ENCODE data around the gene RAB11FIP5.
"Not testable (repeated sequence)": the region's sequence is repeated elsewhere in the genome, so short reads cannot be mapped to it uniquely, and the experiment has no call there.

The RAB11FIP5 gene, protein sequence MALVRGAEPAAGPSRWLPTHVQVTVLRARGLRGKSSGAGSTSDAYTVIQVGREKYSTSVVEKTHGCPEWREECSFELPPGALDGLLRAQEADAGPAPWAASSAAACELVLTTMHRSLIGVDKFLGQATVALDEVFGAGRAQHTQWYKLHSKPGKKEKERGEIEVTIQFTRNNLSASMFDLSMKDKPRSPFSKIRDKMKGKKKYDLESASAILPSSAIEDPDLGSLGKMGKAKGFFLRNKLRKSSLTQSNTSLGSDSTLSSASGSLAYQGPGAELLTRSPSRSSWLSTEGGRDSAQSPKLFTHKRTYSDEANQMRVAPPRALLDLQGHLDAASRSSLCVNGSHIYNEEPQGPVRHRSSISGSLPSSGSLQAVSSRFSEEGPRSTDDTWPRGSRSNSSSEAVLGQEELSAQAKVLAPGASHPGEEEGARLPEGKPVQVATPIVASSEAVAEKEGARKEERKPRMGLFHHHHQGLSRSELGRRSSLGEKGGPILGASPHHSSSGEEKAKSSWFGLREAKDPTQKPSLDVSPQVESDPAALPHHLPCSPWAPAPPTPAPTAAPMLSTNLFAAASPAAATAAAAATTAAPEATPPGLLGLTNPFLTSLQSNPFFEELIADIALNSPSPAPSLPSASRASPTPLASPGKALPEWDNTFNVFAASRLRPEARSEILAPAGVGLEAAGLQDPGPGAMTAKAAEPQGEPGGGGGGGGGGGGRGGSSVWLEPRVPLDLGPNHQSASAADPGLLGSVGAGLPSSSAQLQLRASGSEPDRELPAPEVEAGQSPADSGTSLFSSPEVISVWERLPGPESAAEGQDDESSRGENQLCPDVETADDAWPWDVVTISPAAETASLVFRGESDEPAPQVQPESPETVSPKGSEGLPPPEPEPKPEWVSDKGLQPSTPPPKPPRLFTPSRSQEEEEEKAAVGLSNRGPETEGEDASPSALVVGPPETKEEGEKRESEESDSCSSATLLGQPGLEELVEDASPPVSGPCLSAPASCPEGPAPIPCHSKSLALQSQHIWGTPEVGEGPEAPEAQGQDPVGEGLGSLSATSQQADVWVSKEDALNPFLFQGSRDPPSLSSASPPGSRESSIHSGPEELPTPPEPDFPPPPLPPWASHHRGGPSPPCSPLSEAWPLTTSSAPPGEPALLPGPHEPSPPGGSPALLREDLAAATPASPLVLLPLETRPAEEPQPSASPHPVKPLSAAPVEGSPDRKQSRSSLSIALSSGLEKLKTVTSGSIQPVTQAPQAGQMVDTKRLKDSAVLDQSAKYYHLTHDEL (N-terminal part only)

DNA sequence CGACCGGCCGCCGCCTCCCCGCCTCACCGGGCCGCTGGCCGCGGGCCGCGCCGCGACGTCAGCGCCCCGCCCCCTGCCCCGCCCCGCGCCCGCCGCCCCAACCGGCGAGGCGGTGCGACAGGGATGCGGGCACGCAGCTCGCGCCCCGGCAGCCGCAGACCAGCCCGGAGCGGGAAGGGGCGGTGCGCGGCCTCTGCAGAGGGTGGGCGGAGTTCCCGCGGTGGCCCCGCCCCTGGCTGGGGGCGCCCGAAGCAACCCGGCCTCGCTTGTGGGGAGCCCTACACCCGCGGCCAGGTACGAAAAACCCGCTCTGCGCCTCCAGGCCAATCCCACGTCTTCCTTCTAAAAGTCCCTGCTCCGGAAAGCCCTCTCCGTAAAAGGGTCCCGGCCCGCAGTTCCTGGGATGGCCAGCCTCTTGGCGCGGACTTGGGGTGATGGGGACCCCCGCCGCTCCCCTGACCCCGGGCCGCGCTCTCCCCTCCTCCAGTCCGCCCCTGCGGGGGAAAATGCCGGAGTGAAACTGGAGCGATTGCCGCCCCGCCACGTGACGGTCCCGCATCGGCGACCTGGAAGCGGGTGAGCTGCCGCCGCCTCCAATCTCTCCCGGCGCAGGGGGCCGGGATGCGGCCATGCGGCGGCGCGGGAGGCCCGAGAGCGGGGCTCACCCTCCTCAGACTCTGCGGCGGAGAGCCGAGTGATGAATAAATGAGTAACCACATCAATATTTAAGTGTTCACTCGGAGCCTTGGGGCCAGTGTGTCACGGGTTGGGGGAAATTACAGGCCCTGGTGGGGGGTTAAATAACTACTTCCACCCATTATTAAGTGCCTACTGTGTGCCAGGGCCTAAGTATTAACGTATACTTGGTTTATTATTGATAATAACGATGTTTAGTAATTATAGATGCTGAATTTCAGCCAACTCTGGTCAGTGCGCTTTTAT lies at the start of gene RAB11FIP5:
RAB11FIP5 (minus strand) TSS at position 36 of the 942 bp plus-strand sequence. CDS start 171 bp downstream, outside the sequence.
- DNase-seq (ENCODE audit: low spot score): peak; percentile 79

DNA sequence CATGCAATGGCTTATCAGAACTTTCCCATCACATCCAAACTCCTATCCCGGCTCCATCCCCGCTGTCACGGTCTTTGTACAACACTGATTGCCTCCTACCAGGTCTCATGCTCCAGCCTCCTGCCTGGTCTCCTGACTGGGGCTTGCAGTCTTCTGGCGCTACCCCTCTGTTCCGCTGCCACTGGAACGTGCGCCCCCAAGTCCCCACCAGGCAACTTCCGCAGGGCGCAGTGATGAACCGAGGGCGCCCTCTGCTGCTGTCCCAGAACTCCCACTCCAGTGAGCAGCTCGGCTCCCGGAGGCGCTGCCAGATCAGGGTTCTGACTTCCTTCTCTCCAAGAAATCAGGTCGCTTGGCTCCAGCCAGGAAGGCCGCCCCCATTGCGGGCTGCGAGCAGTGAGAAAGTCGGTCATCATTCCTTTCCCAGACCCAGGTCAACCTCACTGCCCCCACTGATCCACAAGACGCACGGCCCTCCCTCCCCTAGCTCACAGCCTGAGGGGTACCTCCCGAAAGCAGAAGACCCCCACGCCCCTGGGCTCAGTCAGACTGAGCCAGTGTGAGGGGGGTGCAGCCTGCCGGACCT lies 43.9 kb upstream of the RAB11FIP5 start:
- no peak for DNase-seq (ENCODE audit: low spot score)

DNA sequence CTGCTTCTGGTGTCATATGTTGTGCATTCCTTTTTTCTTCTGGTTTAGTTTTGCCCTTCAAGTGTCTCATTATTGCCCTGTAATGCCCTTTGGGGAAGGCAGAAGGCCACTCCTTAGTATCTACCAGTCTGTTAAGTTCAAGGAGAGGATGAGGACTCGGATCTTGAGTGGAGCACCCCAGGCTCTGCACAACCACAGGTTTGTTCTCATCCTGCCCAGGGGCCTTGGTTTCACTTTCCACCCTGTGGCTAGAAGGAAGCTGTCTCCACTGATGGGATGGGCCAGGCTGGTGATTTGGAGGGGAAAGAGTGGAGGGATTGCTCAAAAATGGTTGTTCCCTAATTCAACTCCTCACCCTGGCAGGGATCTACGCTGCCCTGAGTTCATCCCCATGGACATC lies 30.2 kb upstream of the RAB11FIP5 start:
- DNase-seq (ENCODE audit: low spot score): no peak

DNA sequence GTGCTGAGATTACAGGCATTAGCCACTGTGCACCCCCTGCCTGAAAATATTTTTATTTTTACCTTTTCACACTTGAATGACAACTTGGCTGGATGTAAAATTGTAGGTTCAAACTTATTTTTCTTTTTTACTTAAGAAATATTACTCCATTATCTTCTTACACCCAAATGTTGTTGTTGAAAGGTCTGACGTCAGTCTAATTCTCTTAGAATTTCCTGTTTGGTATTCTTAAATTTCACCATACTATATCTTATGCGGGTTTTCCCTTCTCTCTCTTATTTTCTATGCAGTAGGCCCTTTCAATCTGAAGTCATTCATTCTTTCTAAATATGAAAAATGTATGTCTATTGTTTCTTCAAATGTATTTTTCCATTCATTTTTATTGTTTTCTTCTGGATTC lies 29.1 kb upstream of the RAB11FIP5 start:
- no peak for DNase-seq (ENCODE audit: low spot score)

DNA sequence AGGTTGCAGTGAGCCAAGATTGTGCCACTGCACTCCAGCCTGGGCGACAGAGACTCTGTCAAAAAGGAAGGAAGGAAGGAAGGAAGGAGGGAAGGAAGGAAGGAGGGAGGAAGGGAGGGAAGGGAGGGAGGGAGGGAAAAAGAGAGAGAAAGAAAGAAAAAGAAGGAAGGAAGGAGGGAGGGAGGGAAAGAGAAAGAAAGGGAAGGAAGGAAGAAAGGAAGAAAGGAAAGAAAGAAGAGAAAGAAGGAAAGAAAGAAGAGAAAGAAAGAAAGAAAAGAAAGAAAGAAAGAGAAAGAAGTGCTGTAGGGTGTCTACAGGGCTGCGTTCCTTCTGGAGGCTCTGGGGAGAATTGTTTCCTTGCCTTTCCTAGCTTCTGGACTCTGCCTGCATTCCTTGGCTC lies 22.5 kb upstream of the RAB11FIP5 start:
- DNase-seq (ENCODE audit: low spot score): no peak

DNA sequence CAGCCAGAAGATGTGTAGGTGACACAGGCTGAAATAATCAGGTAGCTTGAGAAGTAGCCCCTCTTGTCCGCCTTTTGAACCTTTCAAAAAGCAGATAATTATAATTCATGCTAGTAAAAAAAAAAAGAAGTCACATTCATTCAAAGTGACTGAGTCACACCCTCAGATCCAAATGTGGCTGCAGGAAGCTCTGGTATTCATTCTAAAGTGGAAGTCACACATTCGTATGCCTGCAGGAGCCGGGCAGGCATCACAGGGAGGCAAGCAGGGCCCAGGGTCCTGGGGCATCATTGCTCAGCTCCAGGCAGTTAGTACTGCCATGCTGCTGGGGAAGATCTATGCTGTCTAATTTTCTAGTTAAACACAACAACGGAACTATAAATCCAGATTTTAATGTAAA lies 21.7 kb upstream of the RAB11FIP5 start:
- DNase-seq (ENCODE audit: low spot score): no peak

DNA sequence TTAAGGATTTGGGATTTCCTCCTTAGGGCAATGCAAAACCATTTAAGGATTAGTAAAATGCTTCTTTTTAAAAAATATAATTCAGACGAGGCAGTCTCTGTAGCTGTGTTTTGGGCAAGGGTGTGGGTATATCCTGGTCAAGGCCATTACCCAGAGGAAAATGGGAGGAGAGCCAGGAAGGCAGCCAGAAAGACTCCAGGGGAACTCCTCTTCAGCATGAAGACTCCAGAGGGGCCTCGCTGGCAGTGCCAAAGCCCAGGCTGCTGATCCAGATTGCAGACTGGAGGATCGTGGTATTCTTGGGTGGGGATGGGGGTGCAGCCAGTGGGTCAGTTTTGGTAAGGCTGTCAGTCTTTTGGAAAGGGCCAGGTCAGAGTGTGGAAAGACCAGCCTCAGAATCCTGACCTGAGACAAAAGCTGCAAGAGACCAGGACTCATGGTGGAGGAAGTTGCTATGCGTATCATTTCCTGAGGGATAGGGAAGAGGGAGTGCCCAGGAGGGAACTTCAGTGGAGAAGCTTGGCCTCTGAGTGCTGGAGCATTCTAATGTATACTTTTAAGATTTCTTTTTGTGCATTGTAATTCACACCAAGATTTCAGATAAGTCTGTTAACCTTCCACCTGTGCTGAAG lies 20.9 kb upstream of the RAB11FIP5 start:
- DNase-seq (ENCODE audit: low spot score): no peak

DNA sequence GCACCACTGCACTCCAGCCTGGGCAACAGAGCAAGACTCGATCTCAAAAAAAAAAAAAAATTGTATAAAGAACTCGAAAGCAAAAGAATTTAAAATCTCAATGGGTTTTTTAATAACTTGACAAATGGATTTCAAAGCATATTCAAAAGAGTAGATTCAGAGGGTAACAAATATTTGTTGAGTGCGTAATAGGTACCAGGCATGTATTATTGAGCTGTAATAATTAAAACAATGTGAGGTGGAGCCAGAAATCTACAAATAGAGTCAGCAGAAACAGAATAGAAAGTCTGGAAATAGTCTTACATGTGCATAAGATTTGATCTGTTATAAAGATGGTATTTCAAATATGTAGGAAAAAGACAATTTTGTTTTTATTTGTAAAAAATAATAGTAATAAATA lies 19.1 kb upstream of the RAB11FIP5 start:
- DNase-seq (ENCODE audit: low spot score): no peak

DNA sequence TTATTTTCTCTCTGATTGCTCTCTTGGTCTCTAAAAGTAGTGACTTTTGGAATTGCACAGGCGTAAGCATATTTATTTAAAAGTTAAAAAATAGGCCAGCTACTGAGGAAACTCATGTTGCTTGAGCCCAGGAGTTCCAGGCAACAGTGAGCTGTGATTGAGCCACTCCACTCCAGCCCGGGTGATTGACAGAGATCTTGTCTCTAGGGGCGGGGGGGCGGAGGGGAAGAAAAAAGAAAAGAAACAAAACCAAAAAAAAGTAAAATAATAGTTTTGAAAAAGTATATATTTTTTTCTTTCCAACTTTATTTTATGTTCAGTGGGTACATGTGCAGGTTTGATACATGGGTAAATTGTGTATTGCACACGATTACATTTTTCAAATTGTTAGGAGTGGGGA lies 18.0 kb upstream of the RAB11FIP5 start:
- no peak for DNase-seq (ENCODE audit: low spot score)

DNA sequence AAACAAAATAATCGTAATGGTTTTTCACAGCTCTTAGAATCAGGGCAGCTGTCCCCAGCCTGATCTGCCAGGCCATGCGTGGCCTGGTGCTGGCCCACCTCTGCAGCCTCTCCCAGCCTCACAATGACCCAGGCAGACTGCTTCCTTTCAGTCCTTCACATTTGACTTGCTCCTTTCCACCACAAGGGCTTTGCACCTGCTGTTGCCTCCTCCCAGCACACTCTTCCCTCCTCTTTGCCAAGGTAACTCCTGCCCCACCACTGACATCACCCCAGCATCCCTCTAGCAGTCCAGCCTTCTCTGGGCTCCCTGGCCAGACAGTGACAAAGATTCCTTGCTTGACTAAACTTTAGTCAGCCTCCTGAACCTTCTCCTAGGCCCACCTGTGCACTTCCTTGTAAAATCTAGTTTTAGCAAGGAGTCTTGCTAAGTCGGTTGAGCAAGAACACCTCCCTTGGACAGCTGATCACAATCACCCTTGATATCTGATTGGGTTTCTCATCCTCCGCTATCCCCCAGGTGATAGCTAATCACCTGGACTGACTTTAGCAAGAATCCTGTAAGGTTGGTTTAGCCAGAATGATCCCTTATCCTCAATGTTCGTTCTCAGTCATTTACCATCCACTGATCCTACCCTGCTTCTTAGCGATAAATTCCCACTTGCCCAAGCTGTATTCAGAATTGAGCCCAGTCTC lies 16.2 kb upstream of the RAB11FIP5 start:
- DNase-seq (ENCODE audit: low spot score): no peak

DNA sequence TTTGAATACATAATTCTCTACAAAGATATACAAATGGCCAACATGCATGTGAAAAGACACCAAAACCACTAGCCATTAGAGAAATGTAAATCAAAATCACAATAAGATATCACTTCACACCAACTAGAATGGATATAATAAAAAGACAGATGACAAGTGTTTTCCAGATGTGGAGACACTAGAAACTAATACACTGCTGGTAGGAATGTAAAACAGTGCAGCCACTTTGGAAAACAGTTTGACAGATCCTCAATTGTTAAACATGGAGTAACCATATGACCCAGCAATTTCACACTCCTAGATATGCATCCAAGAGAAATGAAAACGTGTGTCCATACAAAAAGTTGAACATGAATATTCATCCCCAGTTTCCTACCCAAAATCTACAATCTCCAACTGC lies 9.8 kb upstream of the RAB11FIP5 start:
- DNase-seq (ENCODE audit: low spot score): no peak

DNA sequence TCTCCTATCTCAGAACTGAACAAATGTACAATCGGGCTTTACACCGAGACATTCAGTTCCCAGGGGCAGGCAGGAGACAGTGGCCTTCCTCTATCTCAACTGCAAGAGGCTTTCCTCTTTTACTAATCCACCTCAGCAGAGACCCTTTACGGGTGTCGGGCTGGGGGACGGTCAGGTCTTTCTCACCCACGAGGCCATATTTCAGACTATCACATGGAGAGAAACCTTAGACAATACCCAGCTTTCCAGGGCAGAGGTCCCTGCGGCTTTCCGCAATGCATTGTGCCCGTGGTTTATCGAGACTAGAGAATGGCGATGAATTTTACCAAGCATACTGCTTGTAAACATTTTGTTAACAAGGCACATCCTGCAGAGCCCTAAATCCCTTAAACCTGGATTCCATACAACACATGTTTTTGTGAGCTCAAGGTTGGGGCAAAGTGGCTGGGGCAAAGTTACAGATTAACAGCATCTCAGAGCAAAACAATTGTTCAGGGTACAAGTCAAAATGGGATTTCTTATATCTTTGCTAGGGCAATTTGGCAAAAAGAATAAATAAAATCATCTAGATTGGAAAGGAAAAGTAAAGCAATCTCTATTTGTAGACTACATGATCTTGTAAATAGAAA lies 7.0 kb upstream of the RAB11FIP5 start:
- not testable (repeated sequence) for DNase-seq (ENCODE audit: low spot score)

DNA sequence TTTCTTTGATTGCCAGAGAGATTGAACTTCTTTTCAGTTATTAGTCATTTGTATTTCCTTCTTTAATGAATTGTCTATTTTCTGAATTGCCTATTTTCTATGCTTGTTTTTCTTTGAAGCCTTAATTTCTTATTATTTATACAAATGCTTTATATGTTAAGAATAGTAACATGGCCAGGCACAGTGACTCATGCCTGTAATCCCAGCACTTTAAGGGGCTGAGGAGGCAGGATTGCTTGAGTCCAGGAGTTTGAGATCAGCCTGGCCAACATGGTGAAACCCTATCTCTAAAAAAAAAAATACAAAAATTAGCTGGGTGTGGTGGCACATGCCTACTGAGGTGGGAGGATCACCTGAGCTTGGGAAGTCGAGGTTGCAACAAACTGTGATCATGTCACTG lies 4.7 kb upstream of the RAB11FIP5 start:
- DNase-seq (ENCODE audit: low spot score): no peak

DNA sequence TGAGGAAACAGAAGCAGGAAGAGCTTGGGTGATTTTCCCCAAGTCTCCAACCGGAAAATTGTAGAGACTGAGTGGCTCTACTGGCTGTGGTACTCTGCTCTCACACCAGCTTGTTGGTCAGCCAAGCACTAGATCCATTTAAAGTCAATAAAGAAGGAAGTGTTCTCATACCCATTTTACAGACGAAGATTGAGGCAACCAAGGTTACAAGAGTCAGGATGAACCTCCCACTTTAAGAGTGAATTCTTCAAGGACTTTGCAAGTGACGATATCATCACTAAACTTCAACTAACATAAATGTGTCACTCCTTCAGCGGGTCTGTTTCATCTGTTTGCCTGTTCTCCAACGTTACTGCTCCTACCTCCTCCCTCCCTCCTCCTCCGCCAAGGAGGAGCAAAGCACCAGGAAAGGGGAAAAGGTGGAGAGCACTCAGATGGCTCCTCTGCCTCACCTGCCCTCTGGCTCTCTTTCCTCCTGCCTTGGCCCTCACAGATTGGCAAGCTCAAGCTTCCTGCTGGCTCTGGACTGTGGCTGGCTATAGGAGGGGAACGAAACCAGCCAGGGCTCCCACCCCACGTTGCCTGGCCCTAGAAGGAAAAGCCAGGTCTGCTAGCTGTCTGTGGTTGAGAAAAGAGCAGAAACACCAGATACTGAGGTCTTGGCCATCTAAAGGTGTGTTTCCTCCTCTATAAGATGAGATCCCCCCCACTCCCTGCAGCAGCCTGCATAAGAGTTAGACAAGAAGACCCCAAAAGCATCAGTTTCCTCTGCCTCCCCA lies 3.6 kb upstream of the RAB11FIP5 start:
- no peak for DNase-seq (ENCODE audit: low spot score)

DNA sequence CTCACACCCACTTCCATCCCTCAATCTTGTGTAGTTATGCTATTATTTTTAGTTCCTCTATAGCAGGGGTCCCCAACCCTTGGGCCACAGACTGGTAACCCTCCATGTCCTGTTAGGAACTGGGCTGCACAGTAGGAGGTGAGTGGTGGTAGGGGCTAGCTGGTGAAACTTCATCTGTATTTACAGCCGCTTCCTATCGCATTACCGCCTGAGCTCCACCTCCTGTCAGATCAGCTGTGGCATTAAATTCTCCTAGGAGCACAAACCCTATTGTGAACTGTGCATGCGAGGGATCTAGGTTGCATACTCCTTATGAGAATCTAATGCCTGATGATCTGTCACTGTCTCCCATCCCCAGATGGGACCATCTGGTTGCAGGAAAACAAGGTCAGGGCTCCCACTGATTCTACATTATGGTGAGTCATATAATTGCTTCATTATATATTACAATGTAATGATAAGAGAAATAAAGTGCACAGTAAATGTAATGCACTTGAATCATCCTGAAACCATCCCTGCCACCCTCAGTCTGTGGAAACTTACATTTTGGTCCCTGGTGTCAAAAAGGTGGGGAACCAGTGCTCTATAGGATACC lies 1.6 kb upstream of the RAB11FIP5 start:
- no peak for DNase-seq (ENCODE audit: low spot score)

DNA sequence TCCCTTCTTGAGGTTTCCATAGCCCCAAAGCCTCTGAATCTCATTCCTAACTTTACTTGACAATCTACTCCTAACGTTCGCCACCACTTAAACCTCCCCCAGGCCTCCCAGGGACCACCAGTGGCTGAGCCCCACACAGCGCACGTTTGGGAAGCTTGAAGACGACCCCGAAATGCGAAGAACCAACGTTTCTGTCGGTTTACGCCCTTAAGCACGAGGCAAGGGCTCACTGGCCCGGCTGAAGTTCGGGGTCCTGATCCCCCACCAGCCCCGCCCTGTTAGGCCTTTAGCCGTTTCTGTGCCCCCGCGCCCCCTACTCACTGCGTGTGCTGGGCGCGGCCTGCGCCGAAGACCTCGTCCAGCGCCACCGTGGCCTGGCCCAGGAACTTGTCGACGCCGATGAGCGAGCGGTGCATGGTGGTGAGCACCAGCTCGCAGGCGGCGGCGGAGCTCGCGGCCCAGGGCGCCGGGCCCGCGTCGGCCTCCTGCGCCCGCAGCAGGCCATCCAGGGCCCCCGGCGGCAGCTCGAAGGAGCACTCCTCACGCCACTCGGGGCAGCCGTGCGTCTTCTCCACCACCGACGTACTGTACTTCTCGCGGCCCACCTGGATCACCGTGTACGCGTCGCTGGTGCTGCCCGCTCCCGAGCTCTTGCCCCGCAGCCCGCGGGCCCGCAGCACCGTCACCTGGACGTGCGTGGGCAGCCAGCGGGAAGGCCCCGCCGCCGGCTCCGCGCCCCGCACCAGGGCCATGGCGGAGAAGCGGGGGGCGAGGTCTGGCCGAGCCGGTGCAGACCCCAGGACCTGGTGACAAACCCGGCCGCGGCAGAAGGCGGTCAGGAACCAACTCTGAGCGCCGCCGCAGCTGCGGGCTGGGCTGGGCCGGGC lies 479 bp downstream of the RAB11FIP5 start:
- DNase-seq (ENCODE audit: low spot score): no peak
